H1 (cell line): ENCODE data around the gene NELL2.

Experiments
- CTCF ChIP-seq, 3 experiments: IDR thresholded peaks; 1 replicate in 2 of 3; 2 replicates in 1 of 3; pipeline versions ENCODE4 v1.5.1 to v1.6.1; 2011; ENCODE audit warnings: low read length in 3 of 3, mild to moderate bottlenecking in 3 of 3, inconsistent platforms in 2 of 3, low read depth in 1 of 3, moderate library complexity in 1 of 3; ENCODE audit not compliant: insufficient read depth in 1 of 3; ENCODE audit errors: control extremely low read depth in 1 of 3
- EZH2 ChIP-seq: fragments of 200-600 bp; sonication (generic); IDR thresholded peaks from 2 replicates; pipeline ENCODE4 v1.7.1; 2012; ENCODE audit warnings: low read depth, mild to moderate bottlenecking, moderate library complexity, low read length, inconsistent platforms; ENCODE audit not compliant: severe bottlenecking
- SRF ChIP-seq: IDR thresholded peaks from 2 replicates; pipeline ENCODE4 v1.6.1; 2011; ENCODE audit warnings: mild to moderate bottlenecking, low read depth, low read length, moderate library complexity
- YY1 ChIP-seq: IDR thresholded peaks from 2 replicates; pipeline ENCODE4 v1.6.1; 2011; ENCODE audit warnings: low read depth, mild to moderate bottlenecking, low read length

- TF ChIP-seq SRF = no peak
- no peak for TF ChIP-seq EZH2
- TF ChIP-seq CTCF (IDR thresholded peaks at IDR 0.05; ENCODE audit: control extremely low read depth in 1 of 3, insufficient read depth in 1 of 3, low read depth in 1 of 3, low read length in 3 of 3) = no peak
- no peak for TF ChIP-seq YY1
Observed at GRCh38 chr12:44627387-44628166, 248.5 kb downstream of the NELL2 start.
